GM19023 (cell line): Measurements from ENCODE around the gene ENOX2.
"Not testable (repeated sequence)": the region's sequence is repeated elsewhere in the genome, so short reads cannot be mapped to it uniquely, and the experiment has no call there.

Source experiments
- ATAC-seq: cut with Tn5 transposase; IDR thresholded peaks from one replicate; pipeline ENCODE4 v1.9.1; 2021; ENCODE audit warnings: mild to moderate bottlenecking, moderate library complexity; ENCODE audit not compliant: unreplicated experiment

The ENOX2 gene

DNA sequence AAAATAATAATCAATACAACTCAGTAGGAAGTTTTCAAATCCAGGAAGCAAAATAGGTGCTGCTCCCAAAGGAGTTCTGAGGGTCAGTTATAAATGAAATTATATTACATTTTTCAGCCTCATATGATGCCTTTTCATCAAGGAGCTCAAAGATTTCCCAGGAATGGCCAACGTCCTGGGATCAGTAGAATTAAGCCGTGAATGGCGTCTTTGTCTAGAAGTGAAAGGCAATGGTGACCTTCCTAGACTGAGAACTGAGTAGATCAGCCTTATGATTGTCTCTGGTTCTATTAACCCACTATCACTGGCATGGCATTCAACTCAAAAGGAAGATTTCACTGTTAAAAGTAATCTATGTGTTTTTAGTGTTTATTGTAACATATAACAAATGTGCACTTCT lies 74.4 kb downstream of the ENOX2 start:
- ATAC-seq = no peak

DNA sequence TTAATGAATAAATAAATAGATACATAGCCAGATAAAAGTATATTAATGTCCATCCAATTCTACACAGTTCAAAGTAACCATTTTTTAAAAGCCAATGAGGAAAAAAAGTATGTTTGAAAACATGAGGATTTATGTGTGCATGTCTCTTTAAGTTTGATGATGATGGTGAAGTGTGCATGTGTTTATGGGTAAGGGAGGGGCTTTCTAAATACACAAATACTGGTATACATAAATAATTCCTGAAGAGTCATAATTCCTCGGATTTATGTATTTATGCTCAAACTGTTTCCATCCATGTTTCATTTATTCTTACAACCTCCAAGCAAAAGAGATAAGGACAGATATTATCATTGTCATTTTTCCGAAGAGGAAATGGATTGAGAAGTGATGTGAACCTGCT lies 75.4 kb downstream of the ENOX2 start:
- no peak for ATAC-seq

GRCh38 chrX:130826249-130826648 lies 76.8 kb downstream of the ENOX2 start:
- ATAC-seq = no peak

DNA sequence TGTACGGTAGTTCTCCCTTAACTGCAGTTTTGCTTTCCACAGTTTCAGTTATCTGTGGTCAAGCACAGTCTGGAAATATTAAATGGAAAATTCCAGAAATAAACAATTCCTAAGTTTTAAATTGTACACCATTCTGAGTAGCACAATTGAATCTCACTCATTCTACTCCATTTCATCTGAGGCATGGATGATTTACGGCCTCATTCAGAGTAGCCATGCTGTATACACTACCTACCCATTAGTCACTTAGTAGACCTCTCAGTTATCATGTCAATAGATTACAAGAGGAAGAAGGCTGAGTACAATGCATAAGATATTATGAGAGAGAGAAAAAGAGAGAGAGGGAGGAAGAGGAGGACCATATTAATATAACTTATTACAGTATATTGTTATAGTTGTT lies 77.5 kb downstream of the ENOX2 start:
- no peak for ATAC-seq

DNA sequence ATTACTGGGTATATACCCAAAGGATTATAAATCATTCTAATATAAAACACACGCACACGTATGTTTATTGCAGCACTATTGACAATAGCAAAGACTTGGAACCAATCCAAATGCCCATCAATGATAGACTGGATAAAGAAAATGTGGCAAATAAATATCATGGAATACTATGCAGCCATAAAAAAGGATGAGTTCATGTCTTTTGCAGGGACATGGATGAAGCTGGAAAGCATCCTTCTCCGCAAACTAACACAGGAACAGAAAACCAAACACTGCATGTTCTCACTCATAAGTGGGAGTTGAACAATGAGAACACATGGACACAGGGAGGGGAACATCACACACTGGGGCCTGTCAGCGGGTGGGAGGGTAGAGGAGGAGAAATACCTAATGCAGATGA lies 83.6 kb downstream of the ENOX2 start:
- ATAC-seq = not testable (repeated sequence)

DNA sequence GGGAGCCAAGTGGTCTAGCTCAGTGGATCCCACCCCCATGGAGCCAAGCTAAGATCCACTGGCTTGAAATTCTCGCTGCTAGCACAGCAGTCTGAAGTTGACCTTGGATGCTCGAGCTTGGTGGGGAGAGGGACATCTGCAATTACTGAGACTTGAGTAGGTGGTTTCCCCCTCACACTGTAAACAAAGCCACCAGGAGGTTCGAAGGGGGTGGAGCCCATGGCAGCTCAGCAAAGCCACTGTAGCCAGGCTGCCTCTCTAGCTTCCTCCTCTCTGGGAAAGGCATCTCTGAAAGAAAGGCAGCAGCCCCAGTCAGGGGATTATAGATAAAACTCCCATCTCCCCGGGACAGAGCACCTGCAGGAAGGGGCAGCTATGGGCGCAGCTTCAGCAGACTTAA lies 89.1 kb downstream of the ENOX2 start:
- not testable (repeated sequence) for ATAC-seq

DNA sequence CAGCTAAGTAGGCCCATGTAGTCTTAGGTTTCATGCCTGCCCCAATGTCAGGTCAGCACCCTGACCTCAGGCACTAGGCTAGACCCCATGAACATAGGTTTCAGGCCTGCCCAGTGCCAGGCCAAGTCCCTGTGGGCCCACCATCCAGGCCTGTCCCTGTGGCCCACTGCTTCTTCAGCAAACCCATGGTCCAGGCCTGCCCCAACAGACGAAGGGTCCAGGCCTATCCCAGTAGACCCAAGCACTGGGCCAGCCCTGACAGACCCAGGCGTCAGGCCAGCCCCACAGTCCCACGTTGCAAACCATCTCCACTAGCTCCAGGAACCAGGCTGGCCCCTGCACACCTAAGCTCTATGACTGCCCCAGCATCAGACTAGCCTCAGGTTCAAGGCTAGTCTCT lies 92.4 kb downstream of the ENOX2 start:
- no peak for ATAC-seq

GRCh38 chrX:130805903-130806302 lies 97.1 kb downstream of the ENOX2 start:
- no peak for ATAC-seq

GRCh38 chrX:130803537-130803936 lies 99.5 kb downstream of the ENOX2 start:
- no peak for ATAC-seq

GRCh38 chrX:130801901-130802300 lies 101.1 kb downstream of the ENOX2 start:
- no peak for ATAC-seq

GRCh38 chrX:130799393-130799792 lies 103.6 kb downstream of the ENOX2 start:
- ATAC-seq = no peak

GRCh38 chrX:130793975-130794374 lies 109.0 kb downstream of the ENOX2 start:
- no peak for ATAC-seq

DNA sequence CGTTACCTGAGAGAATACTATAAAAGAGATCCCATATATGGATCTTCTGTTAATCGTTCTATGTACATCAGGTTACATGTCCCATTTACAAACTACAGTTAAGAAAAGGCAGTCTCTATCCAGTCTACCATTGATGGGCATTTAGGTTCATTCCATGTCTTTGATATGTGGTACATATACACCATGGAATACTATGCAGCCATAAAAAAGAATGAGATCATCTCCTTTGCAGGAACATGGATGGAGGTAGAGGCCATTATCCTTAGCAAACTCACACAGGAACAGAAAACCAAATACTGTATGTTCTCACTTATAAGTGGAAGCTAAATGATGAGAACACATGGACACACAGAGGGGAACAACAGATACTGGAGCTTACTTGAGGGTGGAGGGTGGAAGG lies 111.1 kb downstream of the ENOX2 start:
- not testable (repeated sequence) for ATAC-seq

GRCh38 chrX:130789793-130790192 lies 113.2 kb downstream of the ENOX2 start:
- no peak for ATAC-seq

DNA sequence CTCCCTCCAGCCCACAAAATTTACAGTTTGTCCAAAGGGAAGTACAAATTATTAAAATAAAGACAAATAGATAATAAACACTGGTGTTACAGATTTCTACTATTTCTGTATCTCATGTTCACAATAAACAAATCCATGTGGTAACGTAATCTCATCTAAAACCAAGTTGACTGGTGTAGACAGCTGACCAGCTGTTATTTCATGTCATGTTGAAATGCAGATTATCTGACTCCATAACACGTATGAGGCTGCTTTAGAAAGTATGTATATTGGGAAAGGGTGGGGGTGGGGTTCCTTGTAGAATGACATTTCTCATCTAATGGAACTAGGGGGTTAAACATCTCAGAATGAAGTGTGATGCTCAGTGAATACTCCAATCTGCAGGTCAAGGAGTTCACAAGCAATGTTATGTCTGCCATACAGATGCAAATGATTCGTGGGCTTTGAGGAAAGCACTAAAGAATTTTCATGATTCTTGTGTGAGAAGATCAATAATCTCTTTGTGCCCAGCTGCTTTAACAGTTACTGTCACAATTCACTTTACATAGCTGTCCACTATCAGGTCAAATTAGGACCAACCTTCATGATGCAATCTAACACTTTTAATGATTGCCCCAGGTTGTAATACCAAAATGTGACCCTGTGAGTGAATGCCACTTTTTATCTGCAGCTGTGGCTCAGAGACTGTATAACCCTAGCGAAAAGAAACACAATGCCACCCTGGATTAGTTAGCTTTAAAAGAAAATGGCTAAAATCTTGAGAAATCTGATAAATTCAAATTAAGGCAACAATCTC lies 114.0 kb downstream of the ENOX2 start:
- no peak for ATAC-seq

DNA sequence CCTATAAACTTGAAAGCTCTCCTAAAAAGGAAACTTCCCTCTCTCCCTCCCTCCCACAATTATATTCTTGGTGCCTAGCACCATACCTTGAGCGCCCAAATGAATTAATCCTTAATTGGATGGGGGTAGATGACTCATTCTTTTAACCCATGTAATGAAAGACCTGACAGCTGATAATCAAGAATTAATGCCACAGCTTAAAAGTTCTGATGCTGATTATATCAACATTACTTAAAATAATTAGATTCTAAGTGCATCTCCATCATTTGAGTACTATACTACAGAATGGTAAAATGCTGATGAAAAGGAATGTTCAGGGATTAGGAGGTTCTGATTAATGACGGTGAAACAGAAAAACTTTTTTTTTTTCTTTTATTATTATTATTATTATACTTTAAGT lies 117.0 kb downstream of the ENOX2 start:
- no peak for ATAC-seq

GRCh38 chrX:130778773-130779172 lies 124.2 kb downstream of the ENOX2 start:
- no peak for ATAC-seq

- no peak for ATAC-seq
These were observed 127.2 kb downstream of the ENOX2 start for GRCh38 chrX:130775849-130776248.

- ATAC-seq = no peak
These were observed 130.2 kb downstream of the ENOX2 start for GRCh38 chrX:130772776-130773143.

- no peak for ATAC-seq
These were observed 130.8 kb downstream of the ENOX2 start for GRCh38 chrX:130772105-130772775.

DNA sequence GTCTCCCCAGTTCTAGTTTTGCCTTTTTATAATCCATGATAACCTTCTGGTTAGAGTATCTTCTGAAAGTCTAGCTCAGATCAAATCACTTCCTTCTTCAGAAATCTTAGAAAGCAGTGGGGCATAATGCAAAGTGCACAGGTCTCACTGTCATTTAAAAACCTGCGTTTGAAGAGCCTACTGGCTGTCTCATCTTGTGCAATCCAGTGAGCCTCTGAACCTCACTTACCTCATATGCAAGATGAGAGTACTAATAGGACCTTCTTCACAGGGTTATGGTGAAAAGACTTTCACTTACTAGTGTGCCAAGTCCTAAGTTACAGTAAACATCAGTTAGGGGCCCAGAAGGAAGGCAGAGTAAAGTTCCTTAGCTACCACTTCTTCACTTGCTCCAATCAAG lies 131.4 kb downstream of the ENOX2 start:
- ATAC-seq = no peak

- no peak for ATAC-seq
These were observed 131.8 kb downstream of the ENOX2 start for GRCh38 chrX:130771230-130771629.

- no peak for ATAC-seq
These were observed 132.4 kb downstream of the ENOX2 start for GRCh38 chrX:130770615-130771014.
